Mesenchymal stem cell (in vitro differentiated cells and primary cell): Measurements from ENCODE around the gene KCNG4.

Experiments
- DNase-seq: peaks from one replicate; pipeline ENCODE4 v3.0.0-alpha.2; 2013
- H2AFZ ChIP-seq: one replicate; pipeline ENCODE4 v1.6.1; 2013; ENCODE audit warnings: low read depth, mild to moderate bottlenecking, control low read depth, inconsistent platforms, low read length, moderate library complexity
- H2AK5ac ChIP-seq: 2 replicates; pipeline ENCODE4 v1.6.1; 2013; ENCODE audit warnings: low read length, moderate library complexity, mild to moderate bottlenecking, inconsistent platforms; ENCODE audit not compliant: severe bottlenecking
- H2BK120ac ChIP-seq: one replicate; pipeline ENCODE4 v1.6.1; 2013; ENCODE audit warnings: low read depth, mild to moderate bottlenecking, inconsistent platforms, low read length, moderate library complexity
- H2BK12ac ChIP-seq, 2 experiments: one replicate each; pipeline ENCODE4 v1.6.1; 2013; ENCODE audit warnings: inconsistent platforms in 2 of 2, low read length in 2 of 2, mild to moderate bottlenecking in 2 of 2, moderate library complexity in 2 of 2, control low read depth in 1 of 2
- H2BK15ac ChIP-seq: one replicate; pipeline ENCODE4 v1.6.1; 2013; ENCODE audit warnings: mild to moderate bottlenecking, low read depth, inconsistent platforms; ENCODE audit not compliant: poor library complexity, severe bottlenecking
- H2BK5ac ChIP-seq: 2 replicates; pipeline ENCODE4 v1.6.1; 2013; ENCODE audit warnings: low read depth, mild to moderate bottlenecking, low read length, control low read depth, inconsistent platforms; ENCODE audit not compliant: poor library complexity, severe bottlenecking
- H3K14ac ChIP-seq, 2 experiments: one replicate each; pipeline ENCODE4 v1.6.1; 2013; ENCODE audit warnings: inconsistent platforms in 2 of 2, low read length in 2 of 2, control low read depth in 1 of 2, mild to moderate bottlenecking in 1 of 2, moderate library complexity in 1 of 2
- H3K18ac ChIP-seq, 2 experiments: one replicate each; pipeline ENCODE4 v1.6.1; 2013; ENCODE audit warnings: inconsistent platforms in 2 of 2, low read length in 2 of 2, control low read depth in 1 of 2, low read depth in 1 of 2, mild to moderate bottlenecking in 1 of 2
- H3K23ac ChIP-seq, 2 experiments: one replicate each; pipeline ENCODE4 v1.6.1; 2013; ENCODE audit warnings: inconsistent platforms in 2 of 2, low read length in 2 of 2, mild to moderate bottlenecking in 2 of 2, moderate library complexity in 2 of 2, control low read depth in 1 of 2
- H3K27ac ChIP-seq: 2 replicates; pipeline ENCODE4 v1.5.1; 2013; ENCODE audit warnings: mild to moderate bottlenecking, moderate library complexity, low read length, control low read depth, inconsistent platforms; ENCODE audit not compliant: poor library complexity, severe bottlenecking
- H3K27me3 ChIP-seq, 2 experiments: 2 replicates each; pipeline versions ENCODE4 v1.6.1 to v1.7.0; 2013; ENCODE audit warnings: low read length in 2 of 2, mild to moderate bottlenecking in 2 of 2, moderate library complexity in 2 of 2, control low read depth in 1 of 2, inconsistent platforms in 1 of 2; ENCODE audit not compliant: control insufficient read depth in 1 of 2, insufficient read depth in 1 of 2
- H3K36me3 ChIP-seq, 2 experiments: 2 replicates each; pipeline versions ENCODE4 v1.6.1 to v1.7.0; 2013; ENCODE audit warnings: low read length in 2 of 2, control low read depth in 1 of 2, inconsistent platforms in 1 of 2, low read depth in 1 of 2, mild to moderate bottlenecking in 1 of 2; ENCODE audit not compliant: insufficient read depth in 2 of 2, control insufficient read depth in 1 of 2
- H3K4ac ChIP-seq, 2 experiments: one replicate each; pipeline ENCODE4 v1.6.1; 2013; ENCODE audit warnings: inconsistent platforms in 2 of 2, low read length in 2 of 2, mild to moderate bottlenecking in 2 of 2, moderate library complexity in 2 of 2, control low read depth in 1 of 2, low read depth in 1 of 2
- H3K4me1 ChIP-seq: 2 replicates; pipeline ENCODE4 v1.6.1; 2013; ENCODE audit warnings: low read depth, low read length, control low read depth; ENCODE audit not compliant: control insufficient read depth, insufficient read depth
- H3K4me2 ChIP-seq: 2 replicates; pipeline ENCODE4 v1.6.1; 2013; ENCODE audit warnings: low read length, mild to moderate bottlenecking, inconsistent platforms; ENCODE audit not compliant: poor library complexity, severe bottlenecking
- H3K4me3 ChIP-seq, 2 experiments: 2 replicates each; pipeline versions ENCODE4 v1.5.1 to v1.7.0; 2013; ENCODE audit warnings: low read length in 2 of 2, mild to moderate bottlenecking in 2 of 2, control low read depth in 1 of 2, low read depth in 1 of 2; ENCODE audit not compliant: insufficient read depth in 1 of 2
- H3K79me1 ChIP-seq: replicated peaks from 2 replicates; pipeline ENCODE4 v1.6.1; 2013; ENCODE audit warnings: mild to moderate bottlenecking, control low read depth, low read length, inconsistent platforms; ENCODE audit not compliant: poor library complexity, severe bottlenecking
- H3K9ac ChIP-seq: 2 replicates; pipeline ENCODE4 v1.7.0; 2013; ENCODE audit warnings: mild to moderate bottlenecking, low read length, moderate library complexity
- H3K9me3 ChIP-seq: 2 replicates; pipeline ENCODE4 v1.7.0; 2013; ENCODE audit warnings: mild to moderate bottlenecking, low read length; ENCODE audit not compliant: control insufficient read depth
- H4K8ac ChIP-seq: one replicate; pipeline ENCODE4 v1.6.1; 2013; ENCODE audit warnings: inconsistent platforms, mild to moderate bottlenecking, low read length, moderate library complexity
- H4K91ac ChIP-seq: one replicate; pipeline ENCODE4 v1.6.1; 2013; ENCODE audit warnings: mild to moderate bottlenecking, low read length, inconsistent platforms
- WGBS: methylation state at CpG from one replicate; pipeline ENCODE4 v1.1.7; 2013; ENCODE audit warnings: mixed read lengths; 5-methylcytosine and 5-hydroxymethylcytosine counted together

The KCNG4 gene

DNA sequence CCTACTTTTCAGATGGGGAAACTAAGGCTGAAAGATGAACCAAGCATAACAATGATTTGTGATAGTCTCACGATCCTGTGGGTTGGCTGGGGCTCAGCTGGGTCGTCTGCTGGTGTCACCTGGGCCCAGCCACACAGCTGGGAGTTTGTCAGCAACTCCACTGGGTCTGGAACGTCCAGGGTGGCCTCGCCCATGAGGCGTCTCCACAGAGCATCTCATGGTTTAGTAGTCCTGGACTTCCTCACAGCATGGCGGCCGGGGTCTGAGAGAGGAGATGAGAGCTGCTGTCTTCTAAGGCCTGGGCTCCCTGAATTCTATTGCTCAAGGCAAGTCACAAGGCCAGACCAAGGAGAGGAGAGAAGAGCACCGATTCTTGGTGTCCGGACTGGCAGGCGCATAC is 30.7 kb upstream of the KCNG4 start:
- no peak overlapping the region for H3K14ac ChIP-seq
- no peak overlapping the region for H3K9ac ChIP-seq
- no peak overlapping the region for H3K4me2 ChIP-seq
- no peak overlapping the region for H3K18ac ChIP-seq
- H3K27me3 ChIP-seq: peaks cover 48 to 82% of the 10 kb centered on the region in 2 experiments
- DNase-seq: no peak
- H3K27ac ChIP-seq: no peak overlapping the region
- no peak overlapping the region for H3K23ac ChIP-seq
- H3K4ac ChIP-seq: no peak overlapping the region
- H3K79me1 ChIP-seq: no peaks in the 10 kb centered on the region
- 67% methylated on average over 10 of the region's 10 CpGs for WGBS
- no peak overlapping the region for H2AK5ac ChIP-seq
- no peak overlapping the region for H2BK5ac ChIP-seq
- H2BK15ac ChIP-seq: no peak overlapping the region
- H3K36me3 ChIP-seq: no peaks in the 10 kb centered on the region
- no peak overlapping the region for H4K91ac ChIP-seq
- H3K4me3 ChIP-seq: no peak overlapping the region
- H2AFZ ChIP-seq: no peak overlapping the region
- H3K9me3 ChIP-seq: no peaks in the 10 kb centered on the region
- no peak overlapping the region for H2BK120ac ChIP-seq
- peaks cover 5% of the 10 kb centered on the region for H3K4me1 ChIP-seq
- no peak overlapping the region for H4K8ac ChIP-seq
- no peak overlapping the region for H2BK12ac ChIP-seq

DNA sequence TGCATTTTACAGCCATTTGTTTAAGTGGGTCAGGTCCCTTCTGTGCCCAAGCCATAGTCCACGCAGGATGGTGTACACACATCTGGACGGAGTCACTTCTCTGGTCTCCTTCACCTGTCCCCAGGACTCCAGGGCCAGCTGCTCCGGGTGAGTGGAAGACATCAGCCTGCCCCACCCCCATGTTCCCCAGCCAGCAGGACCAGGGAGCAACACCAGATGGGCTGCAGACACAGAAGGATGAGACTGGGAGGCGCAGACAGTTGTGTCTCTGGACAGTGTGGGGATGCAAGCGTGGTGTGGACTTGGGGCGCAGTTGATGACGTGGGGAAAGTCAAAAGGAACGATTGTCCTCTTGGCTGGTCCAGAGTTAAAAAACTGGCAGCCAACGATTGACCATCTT is 30.3 kb upstream of the KCNG4 start:
- no peak for DNase-seq
- Histone ChIP-seq H2BK120ac (no peak overlapping the region), H3K4me2 (no peak overlapping the region), H3K4ac (no peak overlapping the region), H3K79me1 (no peaks in the 10 kb centered on the region), H4K91ac (no peak overlapping the region), H3K27ac (no peak overlapping the region), H2AFZ (no peak overlapping the region), H2BK12ac (no peak overlapping the region), H3K23ac (no peak overlapping the region), H3K9ac (no peak overlapping the region), H3K9me3 (no peaks in the 10 kb centered on the region), H3K14ac (no peak overlapping the region), H3K27me3 (peaks cover 43 to 82% of the 10 kb centered on the region in 2 experiments), H3K18ac (no peak overlapping the region), H2BK5ac (no peak overlapping the region), H3K4me3 (no peak overlapping the region), H2BK15ac (no peak overlapping the region), H3K36me3 (no peaks in the 10 kb centered on the region), H2AK5ac (no peak overlapping the region), H4K8ac (no peak overlapping the region), H3K4me1 (peaks cover 5% of the 10 kb centered on the region)
- WGBS: 96% methylated on average over 7 of the region's 9 CpGs

DNA sequence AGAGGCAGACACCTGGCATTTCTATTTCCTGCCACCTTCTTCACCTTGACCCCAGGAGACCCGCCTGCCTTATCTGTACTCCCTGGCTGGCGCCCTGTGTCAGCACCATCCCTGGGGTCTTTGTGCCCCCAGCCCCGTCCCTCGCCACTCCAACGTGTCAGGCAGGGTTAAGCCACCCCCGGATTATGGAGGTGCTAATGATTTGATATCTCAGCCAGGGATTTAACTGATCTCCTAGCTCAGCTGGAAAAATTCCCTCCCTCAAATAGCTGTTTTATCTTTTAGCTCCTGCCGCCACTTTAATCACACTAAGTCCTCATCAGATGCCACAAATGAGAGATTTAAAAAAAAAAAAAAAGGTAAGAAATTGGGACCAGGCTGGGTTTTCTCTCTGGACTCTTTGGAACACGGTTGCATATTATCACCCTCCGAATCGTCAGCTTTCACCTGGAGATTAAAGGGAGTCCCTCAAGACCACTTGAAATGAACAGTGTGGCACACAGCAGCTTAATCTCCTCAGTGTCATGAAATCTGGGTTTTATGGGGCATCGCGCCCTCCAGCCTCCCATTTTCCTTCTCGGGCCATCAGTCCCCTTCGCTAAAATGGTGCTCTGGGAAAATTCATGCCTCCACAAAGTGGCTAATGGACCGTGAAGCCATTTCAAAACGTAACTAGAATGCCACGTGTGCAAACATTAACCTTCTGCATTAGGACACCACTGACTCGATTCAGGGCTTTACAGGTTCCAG is 28.7 kb upstream of the KCNG4 start:
- no peak overlapping the region for H3K4me2 ChIP-seq
- 68% methylated on average over 14 of the region's 18 CpGs for WGBS
- no peaks in the 10 kb centered on the region for H3K9me3 ChIP-seq

DNA sequence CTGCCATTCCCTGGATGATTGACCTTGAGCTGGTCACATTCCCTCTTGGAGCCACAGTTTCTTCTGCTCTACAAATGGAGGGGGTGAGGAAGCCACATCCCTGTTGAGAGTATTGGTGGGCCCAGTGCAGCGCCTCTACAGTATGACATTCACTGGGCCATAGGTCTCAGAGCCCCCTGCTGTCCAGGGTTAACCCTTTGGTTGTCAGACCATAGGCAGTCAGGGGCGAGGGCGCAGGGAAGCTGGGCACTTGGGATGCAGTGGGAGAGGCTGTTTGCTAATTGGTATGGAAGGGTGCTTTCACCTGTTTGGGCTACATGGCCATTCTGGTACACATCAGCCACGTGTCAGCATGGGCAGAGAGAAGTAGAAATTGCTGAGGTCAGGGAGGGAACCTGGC is 27.6 kb upstream of the KCNG4 start:
- DNase-seq: no peak
- Histone ChIP-seq H3K14ac (no peak overlapping the region), H3K18ac (no peak overlapping the region), H2BK5ac (no peak overlapping the region), H2AK5ac (no peak overlapping the region), H3K79me1 (no peaks in the 10 kb centered on the region), H4K91ac (no peak overlapping the region), H2BK15ac (no peak overlapping the region), H4K8ac (no peak overlapping the region), H3K23ac (no peak overlapping the region), H2AFZ (no peak overlapping the region), H3K9me3 (no peaks in the 10 kb centered on the region), H3K27me3 (peaks cover 37 to 67% of the 10 kb centered on the region in 2 experiments), H3K4ac (no peak overlapping the region), H3K4me2 (no peak overlapping the region), H2BK120ac (no peak overlapping the region), H3K36me3 (no peaks in the 10 kb centered on the region), H3K4me3 (no peak overlapping the region), H2BK12ac (no peak overlapping the region), H3K4me1 (peaks cover 5% of the 10 kb centered on the region), H3K27ac (no peak overlapping the region), H3K9ac (no peak overlapping the region)
- WGBS: 62% methylated on average over 4 of the region's 4 CpGs

More for the DNA sequence above, 28.7 kb upstream of the KCNG4 start:
- Histone ChIP-seq H2BK120ac (no peak overlapping the region), H2BK5ac (no peak overlapping the region), H3K4me1 (peaks cover 5% of the 10 kb centered on the region), H2BK15ac (no peak overlapping the region), H4K8ac (no peak overlapping the region), H3K4ac (no peak overlapping the region), H3K9ac (no peak overlapping the region), H3K27me3 (peaks cover 37 to 78% of the 10 kb centered on the region in 2 experiments), H2AFZ (no peak overlapping the region), H3K18ac (no peak overlapping the region), H3K4me3 (no peak overlapping the region), H3K23ac (no peak overlapping the region), H2AK5ac (no peak overlapping the region), H3K27ac (no peak overlapping the region), H4K91ac (no peak overlapping the region), H2BK12ac (no peak overlapping the region), H3K79me1 (no peaks in the 10 kb centered on the region), H3K14ac (no peak overlapping the region), H3K36me3 (no peaks in the 10 kb centered on the region)
- DNase-seq: no peak
